ENCODE results near the gene GPALPP1. TPM values are rescaled to one million over a fixed set of nuclear protein-coding genes. Genes with fewer than 3 reads are reported as not detected.

Gene GPALPP1
- polyA plus RNA-seq, 2 of the 4 experiments (the other 2 are of a cell fraction), result 13.4 to 21.0 TPM

DNA sequence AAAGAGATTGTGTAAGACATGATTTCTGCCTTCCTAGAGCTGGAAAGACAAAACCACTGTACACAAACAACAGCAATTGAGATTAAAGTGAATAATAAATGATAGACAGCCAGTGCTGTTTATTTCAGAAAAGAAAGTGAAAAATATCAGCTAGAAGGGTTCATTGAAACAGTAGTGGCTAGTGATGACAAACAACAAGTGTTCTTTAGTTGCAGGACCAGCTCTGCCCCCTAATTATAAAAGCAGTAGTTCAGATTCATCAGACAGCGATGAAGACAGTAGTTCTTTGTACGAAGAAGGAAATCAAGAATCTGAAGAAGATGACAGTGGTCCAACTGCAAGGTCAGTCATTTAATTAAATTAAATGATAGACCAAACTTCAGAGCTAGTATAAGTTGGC is 14.8 kb downstream of the GPALPP1 start:
- ChIA-PET CTCF (interaction anchor here (0.8 to 1.0 kb wide), 2 partner anchors 31 to 277 kb away, joined by 3 to 4 read pairs; no protein-coding TSS in a partner anchor), POLR2A (no interaction called here)
- FAIRE-seq (no peak), DNase-seq (ENCODE audit: low read depth in 1 of 2, low spot score in 1 of 2) (no peak), ATAC-seq (no peak)
- no peak overlapping the region for H3K4me2 ChIP-seq
- WGBS (ENCODE audit: missing lambda C conversion rate), result 98% methylated on average over 2 of the region's 2 CpGs
- no peaks in the 10 kb centered on the region for H3K4me1 ChIP-seq
- TF ChIP-seq, protein P1, sequence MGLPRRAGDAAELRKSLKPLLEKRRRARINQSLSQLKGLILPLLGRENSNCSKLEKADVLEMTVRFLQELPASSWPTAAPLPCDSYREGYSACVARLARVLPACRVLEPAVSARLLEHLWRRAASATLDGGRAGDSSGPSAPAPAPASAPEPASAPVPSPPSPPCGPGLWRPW (IDR thresholded peaks at IDR 0.05), result no peak
- TF ChIP-seq TFCP2L1 (CRISPR knock-in tag; IDR thresholded peaks at IDR 0.05) (no peak), RCOR1 (IDR thresholded peaks at IDR 0.05; ENCODE audit: low read depth, low read length) (no peak), NR3C1 (IDR thresholded peaks at IDR 0.05) (no peak), ZSCAN20 (CRISPR knock-in tag; IDR thresholded peaks at IDR 0.05) (no peak), POLR2A (IDR thresholded peaks at IDR 0.05; ENCODE audit: low read length) (no peak), CHD2 (IDR thresholded peaks at IDR 0.05; ENCODE audit: low read length, partially characterized antibody) (no peak), MAZ (IDR thresholded peaks at IDR 0.05; ENCODE audit: borderline replicate concordance, low read depth, low read length) (no peak), FOSB (CRISPR knock-in tag; IDR thresholded peaks at IDR 0.05) (no peak), ESRRA (IDR thresholded peaks at IDR 0.05; ENCODE audit: borderline replicate concordance, low read length) (no peak), HOXA7 (CRISPR knock-in tag; IDR thresholded peaks at IDR 0.05) (no peak)
- TF ChIP-seq, protein P2, sequence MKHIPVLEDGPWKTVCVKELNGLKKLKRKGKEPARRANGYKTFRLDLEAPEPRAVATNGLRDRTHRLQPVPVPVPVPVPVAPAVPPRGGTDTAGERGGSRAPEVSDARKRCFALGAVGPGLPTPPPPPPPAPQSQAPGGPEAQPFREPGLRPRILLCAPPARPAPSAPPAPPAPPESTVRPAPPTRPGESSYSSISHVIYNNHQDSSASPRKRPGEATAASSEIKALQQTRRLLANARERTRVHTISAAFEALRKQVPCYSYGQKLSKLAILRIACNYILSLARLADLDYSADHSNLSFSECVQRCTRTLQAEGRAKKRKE (CRISPR knock-in tag; IDR thresholded peaks at IDR 0.05; ENCODE audit: low read depth), result no peak
- no peak overlapping the region for H3K4me3 ChIP-seq
- no peaks in the 10 kb centered on the region for H3K9me3 ChIP-seq
- no peak overlapping the region for H3K27ac ChIP-seq

DNA sequence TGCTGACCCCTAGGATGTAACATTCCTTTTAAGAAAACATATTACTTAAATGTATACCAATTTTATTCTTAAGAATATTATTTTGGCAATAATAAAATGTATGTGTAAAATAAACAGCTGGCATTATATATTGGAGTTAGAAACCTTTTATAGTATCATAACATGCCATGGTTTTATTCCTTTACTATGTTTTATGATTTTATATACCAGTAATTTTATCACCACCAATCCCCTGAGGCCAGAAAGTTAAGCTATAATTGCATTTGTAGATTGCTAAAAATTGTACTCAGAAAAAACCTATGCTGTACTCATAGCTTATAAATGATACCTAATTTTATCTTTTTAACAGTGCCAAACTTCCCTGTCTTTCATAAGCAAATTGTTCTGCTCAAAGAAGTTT is 17.9 kb downstream of the GPALPP1 start:
- TF ChIP-seq FOXS1 (CRISPR knock-in tag; IDR thresholded peaks at IDR 0.05) (no peak), MYC (IDR thresholded peaks at IDR 0.05; ENCODE audit: borderline replicate concordance, low read length) (no peak), EHF (CRISPR knock-in tag; IDR thresholded peaks at IDR 0.05) (no peak), HEYL (CRISPR knock-in tag; IDR thresholded peaks at IDR 0.05) (no peak), SMC3 (IDR thresholded peaks at IDR 0.05) (no peak), CEBPB (IDR thresholded peaks at IDR 0.05) (no peak), ZSCAN20 (CRISPR knock-in tag; IDR thresholded peaks at IDR 0.05) (no peak), JUNB (IDR thresholded peaks at IDR 0.05) (no peak), JUN (IDR thresholded peaks at IDR 0.05) (no peak), SREBF2 (IDR thresholded peaks at IDR 0.05) (no peak), HOXB5 (CRISPR knock-in tag; IDR thresholded peaks at IDR 0.05) (no peak), CBX8 (IDR thresholded peaks at IDR 0.05) (no peak), PHF8 (IDR thresholded peaks at IDR 0.05; ENCODE audit: borderline replicate concordance, low read depth) (no peak)
- TF ChIP-seq, protein P3, sequence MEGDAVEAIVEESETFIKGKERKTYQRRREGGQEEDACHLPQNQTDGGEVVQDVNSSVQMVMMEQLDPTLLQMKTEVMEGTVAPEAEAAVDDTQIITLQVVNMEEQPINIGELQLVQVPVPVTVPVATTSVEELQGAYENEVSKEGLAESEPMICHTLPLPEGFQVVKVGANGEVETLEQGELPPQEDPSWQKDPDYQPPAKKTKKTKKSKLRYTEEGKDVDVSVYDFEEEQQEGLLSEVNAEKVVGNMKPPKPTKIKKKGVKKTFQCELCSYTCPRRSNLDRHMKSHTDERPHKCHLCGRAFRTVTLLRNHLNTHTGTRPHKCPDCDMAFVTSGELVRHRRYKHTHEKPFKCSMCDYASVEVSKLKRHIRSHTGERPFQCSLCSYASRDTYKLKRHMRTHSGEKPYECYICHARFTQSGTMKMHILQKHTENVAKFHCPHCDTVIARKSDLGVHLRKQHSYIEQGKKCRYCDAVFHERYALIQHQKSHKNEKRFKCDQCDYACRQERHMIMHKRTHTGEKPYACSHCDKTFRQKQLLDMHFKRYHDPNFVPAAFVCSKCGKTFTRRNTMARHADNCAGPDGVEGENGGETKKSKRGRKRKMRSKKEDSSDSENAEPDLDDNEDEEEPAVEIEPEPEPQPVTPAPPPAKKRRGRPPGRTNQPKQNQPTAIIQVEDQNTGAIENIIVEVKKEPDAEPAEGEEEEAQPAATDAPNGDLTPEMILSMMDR (IDR thresholded peaks at IDR 0.05), result no peak
- TF ChIP-seq, protein P4, sequence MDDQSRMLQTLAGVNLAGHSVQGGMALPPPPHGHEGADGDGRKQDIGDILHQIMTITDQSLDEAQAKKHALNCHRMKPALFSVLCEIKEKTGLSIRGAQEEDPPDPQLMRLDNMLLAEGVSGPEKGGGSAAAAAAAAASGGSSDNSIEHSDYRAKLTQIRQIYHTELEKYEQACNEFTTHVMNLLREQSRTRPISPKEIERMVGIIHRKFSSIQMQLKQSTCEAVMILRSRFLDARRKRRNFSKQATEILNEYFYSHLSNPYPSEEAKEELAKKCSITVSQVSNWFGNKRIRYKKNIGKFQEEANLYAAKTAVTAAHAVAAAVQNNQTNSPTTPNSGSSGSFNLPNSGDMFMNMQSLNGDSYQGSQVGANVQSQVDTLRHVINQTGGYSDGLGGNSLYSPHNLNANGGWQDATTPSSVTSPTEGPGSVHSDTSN (IDR thresholded peaks at IDR 0.05), result no peak
- TF ChIP-seq, protein P2 (CRISPR knock-in tag; IDR thresholded peaks at IDR 0.05; ENCODE audit: low read depth), result no peak
- POLR2A ChIA-PET, result no interaction called here
- CTCF ChIA-PET, result interaction anchor here (1.0 kb wide), 1 partner anchor 39 kb away, joined by 3 read pairs; no protein-coding TSS in a partner anchor
- H3K9me3 ChIP-seq, result no peaks in the 10 kb centered on the region
- no peak overlapping the region for H3K4me3 ChIP-seq
- no peaks in the 10 kb centered on the region for H3K4me1 ChIP-seq
- DNase-seq (ENCODE audit: low read depth in 1 of 2, low spot score in 1 of 2) (no peak), FAIRE-seq (no peak), ATAC-seq (no peak)
- H3K27ac ChIP-seq, result no peak overlapping the region
- H3K4me2 ChIP-seq, result no peak overlapping the region

Data from A549 (cell line).